ENCODE measurements around the gene FH.

DNA sequence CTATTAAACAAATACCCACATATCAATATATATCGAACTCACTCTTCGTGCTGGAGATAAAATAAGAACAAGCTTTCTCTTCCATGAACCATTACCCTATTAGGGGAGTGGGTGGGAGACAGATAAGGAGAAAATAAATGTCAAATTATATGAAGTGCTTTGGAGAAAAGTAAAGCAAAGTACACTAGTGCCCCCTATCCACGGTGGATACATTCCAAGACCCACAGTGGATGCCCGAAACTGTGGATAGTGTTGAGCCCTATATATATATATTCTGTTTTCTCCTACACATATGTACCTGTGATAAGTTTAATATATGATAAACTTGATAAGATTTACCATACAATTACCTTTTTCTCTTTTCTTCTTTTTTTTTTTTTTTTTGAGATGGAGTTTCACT, 54.6 kb downstream of the FH start:
- no peak for TF ChIP-seq CTCF (IDR thresholded peaks at IDR 0.05)
- TF ChIP-seq USF2 (IDR thresholded peaks at IDR 0.05), result no peak
- TF ChIP-seq BHLHE40 (IDR thresholded peaks at IDR 0.05; ENCODE audit: low read depth, low read length), result no peak
- no peak for TF ChIP-seq JUN (IDR thresholded peaks at IDR 0.05)
- TF ChIP-seq POLR2A (IDR thresholded peaks at IDR 0.05; ENCODE audit: low read length), result no peak
- no peak for TF ChIP-seq SMC3 (IDR thresholded peaks at IDR 0.05)
- TF ChIP-seq RFX5 (IDR thresholded peaks at IDR 0.05), result no peak
